ENCODE data around the gene CHI3L1. TPM values are rescaled to one million over a fixed set of nuclear protein-coding genes. Genes with fewer than 3 reads are reported as not detected.

Gene CHI3L1
- total RNA-seq, 1 experiment from 2014 or later: not detected

GRCh38 chr1:203202431-203203245 lies 16.1 kb upstream of the CHI3L1 start:
- H4K8ac ChIP-seq (replicated peaks; ENCODE audit: insufficient read length, low read depth, low read length): no peak overlapping the region
- no peak overlapping the region for H3K56ac ChIP-seq (ENCODE audit: insufficient read length, low read depth, low read length)
- H4K5ac ChIP-seq (ENCODE audit: insufficient read length, low read depth, low read length): no peak overlapping the region
- H3K27me3 ChIP-seq (ENCODE audit: insufficient read depth, low read length): peaks cover 2% of the 10 kb centered on the region; the same call in 1 of the 2 replicates
- H3K79me2 ChIP-seq (ENCODE audit: insufficient read depth, low read length): no peaks in the 10 kb centered on the region
- Mint-ChIP-seq H3K27ac (no peak overlapping the region), H3K36me3 (ENCODE audit: insufficient read depth in 1 of 3, low read depth in 3 of 3) (no peaks in the 10 kb centered on the region), H3K4me1 (peaks cover 8 to 9% of the 10 kb centered on the region in 2 experiments), H3K4me3 (no peak overlapping the region), H3K9me3 (peaks cover 2 to 3% of the 10 kb centered on the region in 2 experiments; a peak in 3 of 5 replicates), H3K27me3 (ENCODE audit: low read depth) (peaks cover 24% of the 10 kb centered on the region)
- H3K23ac ChIP-seq (ENCODE audit: insufficient read length, low read depth, low read length): no peak overlapping the region
- no peak overlapping the region for H2BK5ac ChIP-seq (ENCODE audit: insufficient read length, low read length)
- no peak for DNase-seq
- H4K20me1 ChIP-seq (ENCODE audit: control insufficient read depth, insufficient read depth, insufficient read length): no peaks in the 10 kb centered on the region
- H3K79me1 ChIP-seq (ENCODE audit: insufficient read depth, low read depth, low read length, poor library complexity, severe bottlenecking): no peaks in the 10 kb centered on the region
- peak overlapping the region; percentile 21; the same call in 1 of the 2 replicates for H3K14ac ChIP-seq (ENCODE audit: insufficient read depth, low read length)
- H3T11ph ChIP-seq (ENCODE audit: low read length): no peak overlapping the region
- no peak overlapping the region for H2AK5ac ChIP-seq (ENCODE audit: insufficient read length, low read length)
- H3K9ac ChIP-seq (ENCODE audit: extremely low read depth, insufficient read length, low read length): no peak overlapping the region
- no peak for TF ChIP-seq CTCF (conservative IDR thresholded peaks at IDR 0.05)
- H3K18ac ChIP-seq (ENCODE audit: insufficient read length, low read depth, low read length): no peak overlapping the region
- no CpG with 5 or more reads among the region's 15 CpGs for WGBS (ENCODE audit: extremely low coverage, insufficient read length, low lambda C conversion rate)
- no peak overlapping the region for H2BK20ac ChIP-seq (ENCODE audit: low read depth, low read length, poor library complexity, severe bottlenecking)
- H2BK15ac ChIP-seq (ENCODE audit: low read depth, low read length): no peak overlapping the region
- no peak overlapping the region for H2AFZ ChIP-seq (ENCODE audit: low read length)
- H3K9me3 ChIP-seq (ENCODE audit: control insufficient read depth, low read depth, low read length): no peaks in the 10 kb centered on the region
- no peaks in the 10 kb centered on the region for H3K4me1 ChIP-seq (ENCODE audit: insufficient read depth, low read length)
- H3K27ac ChIP-seq (ENCODE audit: insufficient read length, low read depth, low read length): no peak overlapping the region
- H3K4me2 ChIP-seq (ENCODE audit: insufficient read depth, insufficient read length, low read length): no peak overlapping the region
- no peaks in the 10 kb centered on the region for H3K23me2 ChIP-seq (ENCODE audit: insufficient read length, low read depth, low read length, poor library complexity, severe bottlenecking)
- no peak overlapping the region for H3K4ac ChIP-seq (ENCODE audit: low read depth, low read length)
- H2BK120ac ChIP-seq (ENCODE audit: low read depth, low read length, poor library complexity, severe bottlenecking): no peak overlapping the region
- no peak overlapping the region for H4K91ac ChIP-seq (ENCODE audit: insufficient read length, low read depth, low read length)
- H2BK12ac ChIP-seq (ENCODE audit: insufficient read length, low read depth, low read length): no peak overlapping the region
